ENCODE results near the gene PLA2G12B. TPM values are rescaled to one million over a fixed set of nuclear protein-coding genes. Genes with fewer than 3 reads are reported as not detected.
"Not testable (repeated sequence)": the region's sequence is repeated elsewhere in the genome, so short reads cannot be mapped to it uniquely, and the experiment has no call there.

The PLA2G12B gene
- total RNA-seq, 1 experiment from 2014 or later, result not detected

DNA sequence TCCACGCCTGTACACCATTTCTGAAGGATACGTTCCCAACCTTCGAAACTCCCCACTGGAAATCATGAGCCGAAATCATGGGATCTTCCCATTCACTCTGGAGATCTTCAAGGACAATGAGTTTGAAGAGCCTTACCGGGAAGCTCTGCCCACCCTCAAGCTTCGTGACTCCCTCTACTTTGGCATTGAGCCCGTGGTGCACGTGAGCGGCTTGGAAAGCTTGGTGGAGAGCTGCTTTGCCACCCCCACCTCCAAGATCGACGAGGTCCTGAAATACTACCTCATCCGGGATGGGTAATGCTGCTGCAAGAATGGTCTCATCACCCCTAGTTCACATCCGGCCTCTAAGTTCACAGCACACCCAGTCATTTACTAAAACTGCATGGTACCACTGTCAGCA, 30.3 kb downstream of the PLA2G12B start:
- Histone ChIP-seq H3K36me3 (no peaks in the 10 kb centered on the region), H3K9me3 (replicated peaks) (no peaks in the 10 kb centered on the region; the same call in 1 of the 2 replicates), H3K27ac (no peak overlapping the region), H3K4me3 (no peak overlapping the region), H3K4me1 (replicated peaks) (no peaks in the 10 kb centered on the region), H3K27me3 (replicated peaks) (0 out of 2 replicates have a peak, but pooled peaks cover 6% of the 10 kb centered on the region)
- DNase-seq (ENCODE audit: low read depth in 1 of 2, low spot score in 2 of 2), result no peak

DNA sequence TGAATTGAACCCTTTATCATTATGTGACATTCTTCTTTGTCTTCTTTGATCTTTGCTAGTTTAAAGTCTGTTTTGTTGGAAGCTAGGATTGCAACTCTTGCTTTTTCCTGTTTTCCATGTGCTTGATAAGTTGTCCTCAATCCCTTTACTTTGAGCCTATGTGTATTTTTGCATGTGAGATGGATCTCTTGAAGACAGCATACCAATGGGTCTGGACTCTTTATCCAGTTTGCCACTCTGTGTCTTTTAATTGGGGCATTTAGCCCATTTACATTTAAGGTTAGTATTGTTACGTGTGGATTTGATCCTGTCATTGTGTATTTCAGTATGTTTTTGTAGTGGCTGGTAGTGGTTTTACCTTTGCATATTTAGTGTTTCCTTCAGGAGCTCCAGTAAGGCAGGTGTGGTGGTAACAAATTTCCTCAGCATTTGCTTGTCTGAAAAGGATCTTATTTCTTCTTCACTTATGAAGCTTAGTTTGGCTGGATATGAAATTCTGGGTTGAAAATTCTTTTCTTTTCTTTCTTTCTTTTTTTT, 33.4 kb downstream of the PLA2G12B start:
- not testable (repeated sequence) for H3K27ac ChIP-seq; H3K9me3 ChIP-seq (replicated peaks); H3K4me1 ChIP-seq (replicated peaks); H3K27me3 ChIP-seq (replicated peaks); H3K4me3 ChIP-seq; H3K36me3 ChIP-seq; DNase-seq (ENCODE audit: low read depth in 1 of 2, low spot score in 2 of 2)

DNA sequence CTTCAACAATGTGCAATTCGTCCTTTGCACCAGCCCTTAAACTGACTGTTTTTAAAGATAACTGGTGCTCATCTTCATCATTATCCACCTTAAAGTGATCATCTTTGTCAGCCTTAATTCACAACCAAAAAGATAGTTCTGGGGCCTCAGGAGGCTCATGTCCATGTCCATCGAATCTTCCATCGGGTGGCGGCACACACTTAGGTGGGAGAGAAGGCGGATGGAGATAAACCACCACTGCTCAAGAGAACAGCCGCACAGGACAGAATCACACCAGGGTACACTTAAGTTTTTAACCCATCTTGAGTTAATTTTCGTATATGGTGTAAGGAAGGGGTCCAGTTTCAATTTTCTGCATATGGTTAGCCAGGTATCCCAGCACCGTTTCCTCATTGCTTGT, 36.3 kb downstream of the PLA2G12B start:
- no peak for DNase-seq (ENCODE audit: low read depth in 1 of 2, low spot score in 2 of 2)
- H3K27ac ChIP-seq, result no peak overlapping the region

DNA sequence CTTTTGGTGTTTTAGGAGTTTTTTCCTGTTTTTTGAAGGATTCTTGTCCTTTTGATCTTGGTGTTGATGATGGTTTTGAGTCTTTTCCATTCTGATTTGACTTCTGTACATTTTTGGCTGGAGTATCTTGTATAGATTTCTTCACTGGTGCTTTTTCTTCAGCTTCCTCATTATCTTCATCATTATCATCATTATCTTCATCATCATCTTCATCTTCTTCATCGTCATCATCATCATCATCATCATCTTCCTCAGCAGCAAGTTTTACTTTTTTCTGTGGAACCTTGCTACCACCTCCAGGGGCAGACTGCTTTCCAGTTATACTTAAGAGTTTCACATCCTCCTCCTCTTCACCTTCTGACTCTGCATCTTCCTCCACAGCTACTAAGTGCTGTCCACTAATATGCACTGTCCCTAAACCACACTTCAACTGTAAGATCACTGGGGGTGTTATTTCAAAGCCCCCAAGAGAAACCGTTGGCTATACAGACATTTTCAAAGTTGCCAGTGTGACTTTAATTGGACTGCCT, 36.7 kb downstream of the PLA2G12B start:
- DNase-seq (ENCODE audit: low read depth in 1 of 2, low spot score in 2 of 2); H3K36me3 ChIP-seq; H3K27ac ChIP-seq; H3K9me3 ChIP-seq (replicated peaks); H3K27me3 ChIP-seq (replicated peaks); H3K4me1 ChIP-seq (replicated peaks); H3K4me3 ChIP-seq: not testable (repeated sequence)

More for the DNA sequence above, 36.3 kb downstream of the PLA2G12B start:
- H3K4me1 ChIP-seq (replicated peaks), result no peaks in the 10 kb centered on the region
- H3K27me3 ChIP-seq (replicated peaks), result 0 out of 2 replicates have a peak, but pooled peaks cover 6% of the 10 kb centered on the region
- H3K36me3 ChIP-seq, result no peaks in the 10 kb centered on the region
- H3K9me3 ChIP-seq (replicated peaks), result no peaks in the 10 kb centered on the region; the same call in 1 of the 2 replicates
- no peak overlapping the region for H3K4me3 ChIP-seq

DNA sequence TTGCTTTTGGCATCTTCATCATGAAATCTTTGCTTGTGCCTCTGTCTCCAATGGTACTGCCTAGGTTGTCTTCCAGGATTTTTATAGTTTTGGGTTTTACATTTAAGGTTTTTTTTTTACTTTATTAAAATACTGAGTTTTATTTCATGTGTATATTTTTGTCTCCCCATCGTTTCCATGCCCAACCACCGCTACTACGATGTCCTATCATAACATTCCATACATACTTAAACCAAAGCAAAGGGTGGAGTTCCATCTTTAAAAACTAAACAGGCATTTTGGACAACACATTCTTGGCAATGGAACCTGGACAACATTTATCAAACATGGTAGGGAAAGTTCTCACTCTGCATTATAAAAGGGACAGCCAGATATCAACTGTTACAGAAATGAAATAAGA, 37.4 kb downstream of the PLA2G12B start:
- H3K36me3 ChIP-seq; H3K4me1 ChIP-seq (replicated peaks); H3K27me3 ChIP-seq (replicated peaks); DNase-seq (ENCODE audit: low read depth in 1 of 2, low spot score in 2 of 2); H3K4me3 ChIP-seq; H3K27ac ChIP-seq; H3K9me3 ChIP-seq (replicated peaks): not testable (repeated sequence)

DNA sequence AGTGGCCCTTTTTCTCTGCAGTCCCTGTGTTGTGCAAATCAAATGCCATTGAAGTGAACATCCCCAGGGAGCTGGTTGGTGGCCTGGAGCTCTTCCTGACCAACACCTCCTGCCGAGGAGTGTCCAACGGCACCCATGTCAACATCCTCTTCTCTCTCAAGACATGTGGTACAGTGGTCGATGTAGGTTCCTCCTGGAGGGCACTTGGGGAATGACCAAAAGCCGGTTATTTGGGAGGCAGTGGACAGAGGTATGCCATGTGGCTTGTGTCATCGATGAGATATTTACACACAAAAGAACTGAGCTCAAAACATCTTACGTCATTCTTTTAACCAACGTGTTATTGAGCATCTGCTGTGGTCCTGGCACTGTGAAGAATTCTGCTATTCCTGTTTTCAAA, 41.3 kb downstream of the PLA2G12B start:
- no peak overlapping the region for H3K4me3 ChIP-seq
- no peaks in the 10 kb centered on the region for H3K4me1 ChIP-seq (replicated peaks)
- DNase-seq (ENCODE audit: low read depth in 1 of 2, low spot score in 2 of 2), result no peak
- H3K36me3 ChIP-seq, result no peaks in the 10 kb centered on the region
- H3K27ac ChIP-seq, result no peak overlapping the region
- H3K27me3 ChIP-seq (replicated peaks), result 0 out of 2 replicates have a peak, but pooled peaks cover 1% of the 10 kb centered on the region
- no peaks in the 10 kb centered on the region for H3K9me3 ChIP-seq (replicated peaks)

DNA sequence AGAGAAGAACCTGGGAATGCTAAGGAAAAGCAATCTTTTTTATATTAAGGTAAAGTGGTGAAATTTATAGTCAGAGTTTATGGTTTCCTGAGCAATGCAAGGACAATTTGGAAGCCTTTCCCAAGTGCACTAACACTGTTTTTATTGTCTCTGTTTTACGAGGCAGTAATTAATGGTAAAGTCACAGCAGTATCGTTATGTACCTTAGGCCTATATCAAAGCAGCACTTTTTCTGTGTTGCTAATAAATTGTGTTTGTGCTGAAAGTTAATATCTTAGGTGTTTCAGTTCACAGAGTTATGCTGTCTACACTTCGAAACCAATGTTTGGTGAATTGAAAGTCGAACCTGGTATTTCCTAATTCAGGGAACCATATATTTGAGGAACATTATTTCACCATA, 41.9 kb downstream of the PLA2G12B start:
- Histone ChIP-seq H3K36me3 (no peaks in the 10 kb centered on the region), H3K9me3 (replicated peaks) (no peaks in the 10 kb centered on the region), H3K4me1 (replicated peaks) (no peaks in the 10 kb centered on the region), H3K4me3 (no peak overlapping the region), H3K27me3 (replicated peaks) (0 out of 2 replicates have a peak, but pooled peaks cover 2% of the 10 kb centered on the region), H3K27ac (no peak overlapping the region)
- no peak for DNase-seq (ENCODE audit: low read depth in 1 of 2, low spot score in 2 of 2)

DNA sequence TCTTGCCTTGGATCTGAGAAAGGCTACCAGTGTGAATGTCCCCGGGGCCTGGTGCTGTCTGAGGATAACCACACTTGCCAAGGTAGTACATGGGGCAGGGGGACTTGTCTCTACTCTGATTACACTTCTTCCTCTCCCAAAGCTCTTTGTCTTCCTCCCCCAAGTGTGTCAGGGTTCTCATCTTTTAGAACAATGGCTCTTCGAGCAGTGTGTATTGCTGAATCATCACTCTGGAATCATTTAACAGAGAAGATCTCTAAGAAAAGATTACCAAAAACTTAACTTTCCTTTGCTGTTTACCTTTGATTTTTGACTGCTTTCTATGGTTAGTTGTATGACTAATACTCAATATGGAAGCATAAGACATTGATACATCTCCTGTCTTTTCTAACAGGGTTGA, 42.8 kb downstream of the PLA2G12B start:
- DNase-seq (ENCODE audit: low read depth in 1 of 2, low spot score in 2 of 2), result no peak
- H3K36me3 ChIP-seq, result no peaks in the 10 kb centered on the region
- no peaks in the 10 kb centered on the region for H3K4me1 ChIP-seq (replicated peaks)
- no peak overlapping the region for H3K27ac ChIP-seq
- no peaks in the 10 kb centered on the region for H3K9me3 ChIP-seq (replicated peaks)
- no peak overlapping the region for H3K4me3 ChIP-seq
- 0 out of 2 replicates have a peak, but pooled peaks cover 2% of the 10 kb centered on the region for H3K27me3 ChIP-seq (replicated peaks)

DNA sequence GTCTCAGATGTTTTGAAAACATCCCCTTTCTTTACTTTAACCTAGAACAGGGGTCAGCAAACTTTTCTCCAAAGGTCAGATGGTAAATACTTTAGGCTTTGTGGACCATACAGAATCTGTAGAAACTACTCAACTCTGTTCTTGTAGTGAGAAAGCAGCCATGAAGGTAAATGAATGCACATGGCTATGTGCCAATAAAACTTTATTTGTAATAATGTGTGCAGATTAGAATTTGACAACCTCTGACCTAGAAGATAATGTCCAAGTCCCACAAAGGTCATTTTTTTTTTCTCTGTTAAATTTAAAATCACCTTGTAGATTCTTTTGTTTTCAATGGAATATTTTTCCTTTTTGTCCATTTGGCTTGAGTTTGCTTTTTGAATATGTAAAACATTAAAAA, 43.9 kb downstream of the PLA2G12B start:
- Histone ChIP-seq H3K27ac (no peak overlapping the region), H3K9me3 (replicated peaks) (no peaks in the 10 kb centered on the region), H3K27me3 (replicated peaks) (0 out of 2 replicates have a peak, but pooled peaks cover 2% of the 10 kb centered on the region), H3K4me3 (no peak overlapping the region), H3K36me3 (no peaks in the 10 kb centered on the region), H3K4me1 (replicated peaks) (no peaks in the 10 kb centered on the region)
- no peak for DNase-seq (ENCODE audit: low read depth in 1 of 2, low spot score in 2 of 2)

DNA sequence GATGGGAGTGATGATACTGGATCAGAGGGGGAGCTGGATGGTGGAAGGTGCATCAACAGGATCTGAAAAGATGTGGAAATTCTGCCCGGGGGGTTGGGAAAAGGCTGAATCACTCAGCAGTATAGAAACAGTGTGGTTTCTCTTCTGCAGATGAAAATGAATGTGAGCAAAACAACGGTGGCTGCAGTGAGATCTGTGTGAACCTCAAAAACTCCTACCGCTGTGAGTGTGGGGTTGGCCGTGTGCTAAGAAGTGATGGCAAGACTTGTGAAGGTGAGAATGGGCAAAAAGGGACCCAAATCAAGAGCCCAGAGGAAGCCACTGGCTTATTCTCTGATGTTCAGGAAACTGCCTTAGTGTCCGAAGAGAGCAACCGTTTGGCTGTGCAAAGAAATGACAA, 48.2 kb downstream of the PLA2G12B start:
- H3K36me3 ChIP-seq, result no peaks in the 10 kb centered on the region
- H3K27me3 ChIP-seq (replicated peaks), result 0 out of 2 replicates have a peak, but pooled peaks cover 2% of the 10 kb centered on the region
- H3K27ac ChIP-seq, result no peak overlapping the region
- H3K4me1 ChIP-seq (replicated peaks), result no peaks in the 10 kb centered on the region
- H3K4me3 ChIP-seq, result no peak overlapping the region
- DNase-seq (ENCODE audit: low read depth in 1 of 2, low spot score in 2 of 2), result no peak
- no peaks in the 10 kb centered on the region for H3K9me3 ChIP-seq (replicated peaks)

DNA sequence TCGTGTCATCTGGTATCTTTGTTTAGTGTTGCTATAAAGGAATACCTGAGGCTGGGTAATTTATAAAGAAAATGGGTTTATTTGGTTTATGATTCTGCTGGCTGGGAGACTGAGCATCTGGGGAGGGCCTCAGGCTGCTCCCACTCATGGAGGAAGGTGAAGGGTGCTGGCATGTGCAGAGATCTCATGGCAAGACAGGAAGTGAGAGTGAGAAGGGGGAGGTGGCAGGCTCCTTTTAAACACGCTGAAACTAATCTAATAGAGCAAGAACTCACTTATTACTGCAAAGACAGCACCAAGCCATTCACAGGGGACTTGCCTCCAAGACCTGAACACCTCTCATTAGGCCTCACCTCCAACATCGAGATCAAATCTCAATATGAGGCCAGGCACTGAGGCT, 49.8 kb downstream of the PLA2G12B start:
- no peak overlapping the region for H3K27ac ChIP-seq
- no peak for DNase-seq (ENCODE audit: low read depth in 1 of 2, low spot score in 2 of 2)
- H3K4me1 ChIP-seq (replicated peaks), result no peaks in the 10 kb centered on the region
- 0 out of 2 replicates have a peak, but pooled peaks cover 2% of the 10 kb centered on the region for H3K27me3 ChIP-seq (replicated peaks)
- H3K4me3 ChIP-seq, result no peak overlapping the region
- H3K36me3 ChIP-seq, result no peaks in the 10 kb centered on the region
- H3K9me3 ChIP-seq (replicated peaks), result no peaks in the 10 kb centered on the region

DNA sequence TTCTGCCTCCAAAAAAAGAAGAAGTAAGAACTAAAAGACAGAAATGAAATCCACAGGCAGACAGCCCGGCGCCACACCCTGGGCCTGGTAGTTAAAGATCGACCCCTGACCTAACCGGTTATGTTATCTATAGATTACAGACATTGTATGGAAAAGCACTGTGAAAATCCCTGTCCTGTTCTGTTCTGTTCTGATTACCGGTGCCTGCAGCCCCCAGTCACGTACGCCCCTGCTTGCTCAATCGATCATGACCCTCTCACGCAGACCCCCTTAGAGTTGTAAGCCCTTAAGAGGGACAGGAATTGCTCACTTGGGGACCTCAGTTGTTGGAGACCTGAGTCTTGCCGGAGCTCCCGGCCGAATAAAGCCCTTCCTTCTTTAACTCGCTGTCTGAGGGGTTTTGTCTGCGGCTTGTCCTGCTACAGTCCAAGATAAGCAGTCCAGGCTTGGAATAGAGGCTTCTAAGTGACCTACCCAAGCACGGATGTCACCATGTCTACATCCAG, 50.6 kb downstream of the PLA2G12B start:
- not testable (repeated sequence) for H3K4me1 ChIP-seq (replicated peaks); H3K9me3 ChIP-seq (replicated peaks); H3K27me3 ChIP-seq (replicated peaks); H3K27ac ChIP-seq; H3K36me3 ChIP-seq; DNase-seq (ENCODE audit: low read depth in 1 of 2, low spot score in 2 of 2); H3K4me3 ChIP-seq

DNA sequence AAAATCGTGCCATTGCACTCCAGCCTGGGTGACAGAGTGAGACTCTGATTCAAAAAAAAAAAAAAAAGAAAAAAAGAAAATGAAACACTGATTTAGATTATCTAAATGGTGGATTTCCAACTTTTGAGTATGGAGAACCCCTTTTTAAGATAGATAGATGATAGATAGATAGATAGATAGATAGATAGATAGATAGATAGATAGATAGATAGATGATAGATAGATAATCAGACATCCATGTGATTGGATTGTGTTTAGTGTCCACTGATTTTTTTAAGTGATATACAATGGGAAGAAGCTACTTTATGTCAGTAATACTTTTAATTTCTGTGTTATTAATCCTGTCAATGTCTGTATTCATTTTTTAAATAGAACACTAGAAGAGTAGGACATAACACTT, 55.1 kb downstream of the PLA2G12B start:
- no peaks in the 10 kb centered on the region for H3K9me3 ChIP-seq (replicated peaks)
- no peak for DNase-seq (ENCODE audit: low read depth in 1 of 2, low spot score in 2 of 2)
- H3K27me3 ChIP-seq (replicated peaks), result no peaks in the 10 kb centered on the region
- H3K27ac ChIP-seq, result no peak overlapping the region
- H3K4me1 ChIP-seq (replicated peaks), result no peaks in the 10 kb centered on the region
- no peaks in the 10 kb centered on the region for H3K36me3 ChIP-seq
- no peak overlapping the region for H3K4me3 ChIP-seq

DNA sequence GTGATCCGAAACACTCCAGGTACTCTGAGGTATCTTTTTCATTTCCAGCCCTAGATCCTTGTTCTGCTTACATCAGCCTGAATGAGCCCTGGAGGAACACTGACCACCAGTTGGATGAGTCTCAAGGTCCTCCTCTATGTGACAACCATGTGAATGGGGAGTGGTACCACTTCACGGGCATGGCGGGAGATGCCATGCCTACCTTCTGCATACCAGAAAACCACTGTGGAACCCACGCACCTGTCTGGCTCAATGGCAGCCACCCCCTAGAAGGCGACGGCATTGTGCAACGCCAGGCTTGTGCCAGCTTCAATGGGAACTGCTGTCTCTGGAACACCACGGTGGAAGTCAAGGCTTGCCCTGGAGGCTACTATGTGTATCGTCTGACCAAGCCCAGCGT, 56.0 kb downstream of the PLA2G12B start:
- Histone ChIP-seq H3K27me3 (replicated peaks) (no peaks in the 10 kb centered on the region), H3K36me3 (no peaks in the 10 kb centered on the region), H3K4me3 (no peak overlapping the region), H3K27ac (no peak overlapping the region), H3K9me3 (replicated peaks) (no peaks in the 10 kb centered on the region), H3K4me1 (replicated peaks) (no peaks in the 10 kb centered on the region)
- no peak for DNase-seq (ENCODE audit: low read depth in 1 of 2, low spot score in 2 of 2)

Measured in SJSA1 (cell line).